WTC11 (cell line): ENCODE measurements around the gene RBP5.

Experiments used
- FOXK1 ChIP-seq: sonication (generic); formaldehyde crosslinking; IDR thresholded peaks from 2 replicates; pipeline ENCODE4 v1.8.0; 2022; ENCODE audit warnings: mild to moderate bottlenecking, moderate library complexity, missing genetic modification reagents
- JUN ChIP-seq: sonication (generic); formaldehyde crosslinking; IDR thresholded peaks from 2 replicates; pipeline ENCODE4 v1.8.0; 2023; ENCODE audit warnings: mild to moderate bottlenecking, missing genetic modification reagents
- TF ChIP-seq, protein P1 (sequence below): fragments of 200-600 bp; IDR thresholded peaks from 2 replicates; pipeline ENCODE4 v1.8.0; 2022; ENCODE audit warnings: antibody characterized with exemption
- TF ChIP-seq, protein P2 (sequence below): sonication (generic); formaldehyde crosslinking; IDR thresholded peaks from 2 replicates; pipeline ENCODE4 v1.8.0; 2022; ENCODE audit warnings: mild to moderate bottlenecking, missing genetic modification reagents
- TF ChIP-seq, protein P3 (sequence below): sonication (generic); formaldehyde crosslinking; conservative IDR thresholded peaks from 2 replicates; pipeline ENCODE4 v1.8.1; 2022; ENCODE audit warnings: mild to moderate bottlenecking, missing genetic modification reagents

DNA sequence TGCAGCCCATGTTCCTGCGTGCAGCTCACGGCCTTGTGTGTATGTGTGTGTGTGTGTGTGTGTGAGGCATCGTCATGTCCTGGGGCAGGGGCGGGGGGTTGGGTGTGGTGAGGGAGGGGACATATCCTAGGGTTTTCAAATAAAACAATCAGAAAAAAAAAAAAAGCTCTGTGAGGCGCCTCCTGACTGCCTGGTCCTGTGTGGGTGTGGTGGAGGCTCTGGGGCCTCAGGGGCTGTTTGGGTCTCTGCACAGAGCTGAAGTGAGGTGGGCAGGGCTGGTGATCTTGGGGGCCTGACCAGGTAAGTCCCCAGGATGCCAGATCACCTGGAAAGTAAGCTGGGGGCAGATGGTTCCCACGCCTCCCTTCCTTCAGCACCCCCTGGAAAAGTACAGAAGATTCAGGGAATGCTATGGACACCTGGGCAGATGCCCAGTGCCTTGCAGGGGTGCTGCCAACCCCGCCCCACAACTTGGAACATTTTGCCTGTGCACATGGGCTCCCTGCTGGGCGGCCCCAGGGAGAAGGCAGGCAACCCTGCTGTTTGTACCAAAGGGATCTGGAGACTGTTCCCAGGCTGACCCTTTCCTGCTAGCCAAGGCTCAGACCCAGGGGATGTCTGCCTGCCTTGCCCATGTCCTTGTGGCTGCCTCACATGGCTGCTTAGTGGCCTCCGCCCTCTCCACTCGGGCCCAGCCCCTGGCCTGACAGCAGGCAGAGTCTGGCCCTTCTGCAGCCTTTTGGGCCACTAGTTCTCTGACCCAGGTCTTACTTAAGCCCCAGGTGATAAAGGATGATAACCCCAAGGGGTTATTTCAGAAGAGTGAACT is 30.3 kb upstream of the RBP5 start:
- TF ChIP-seq, protein P1, sequence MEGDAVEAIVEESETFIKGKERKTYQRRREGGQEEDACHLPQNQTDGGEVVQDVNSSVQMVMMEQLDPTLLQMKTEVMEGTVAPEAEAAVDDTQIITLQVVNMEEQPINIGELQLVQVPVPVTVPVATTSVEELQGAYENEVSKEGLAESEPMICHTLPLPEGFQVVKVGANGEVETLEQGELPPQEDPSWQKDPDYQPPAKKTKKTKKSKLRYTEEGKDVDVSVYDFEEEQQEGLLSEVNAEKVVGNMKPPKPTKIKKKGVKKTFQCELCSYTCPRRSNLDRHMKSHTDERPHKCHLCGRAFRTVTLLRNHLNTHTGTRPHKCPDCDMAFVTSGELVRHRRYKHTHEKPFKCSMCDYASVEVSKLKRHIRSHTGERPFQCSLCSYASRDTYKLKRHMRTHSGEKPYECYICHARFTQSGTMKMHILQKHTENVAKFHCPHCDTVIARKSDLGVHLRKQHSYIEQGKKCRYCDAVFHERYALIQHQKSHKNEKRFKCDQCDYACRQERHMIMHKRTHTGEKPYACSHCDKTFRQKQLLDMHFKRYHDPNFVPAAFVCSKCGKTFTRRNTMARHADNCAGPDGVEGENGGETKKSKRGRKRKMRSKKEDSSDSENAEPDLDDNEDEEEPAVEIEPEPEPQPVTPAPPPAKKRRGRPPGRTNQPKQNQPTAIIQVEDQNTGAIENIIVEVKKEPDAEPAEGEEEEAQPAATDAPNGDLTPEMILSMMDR, result no peak
- TF ChIP-seq, protein P2, sequence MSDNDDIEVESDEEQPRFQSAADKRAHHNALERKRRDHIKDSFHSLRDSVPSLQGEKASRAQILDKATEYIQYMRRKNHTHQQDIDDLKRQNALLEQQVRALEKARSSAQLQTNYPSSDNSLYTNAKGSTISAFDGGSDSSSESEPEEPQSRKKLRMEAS (CRISPR knock-in tag), result no peak
- TF ChIP-seq FOXK1 (CRISPR knock-in tag) (no peak), JUN (no peak)
- TF ChIP-seq, protein P3, sequence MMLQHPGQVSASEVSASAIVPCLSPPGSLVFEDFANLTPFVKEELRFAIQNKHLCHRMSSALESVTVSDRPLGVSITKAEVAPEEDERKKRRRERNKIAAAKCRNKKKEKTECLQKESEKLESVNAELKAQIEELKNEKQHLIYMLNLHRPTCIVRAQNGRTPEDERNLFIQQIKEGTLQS (CRISPR knock-in tag), result no peak
